Stimulated activated CD8-positive, alpha-beta memory T cell treated with anti-CD3 and anti-CD28 coated beads, Interleukin-12 subunit alpha, Interleukin-12 subunit beta, amount 100 ng/mL, for 4 hours (primary cell): ENCODE results near the gene NSMCE1.
"Not testable (repeated sequence)": the region's sequence is repeated elsewhere in the genome, so short reads cannot be mapped to it uniquely, and the experiment has no call there.

Experiments used
- DNase-seq: peaks from one replicate; pipeline ENCODE4 v3.0.0-alpha.2; 2020; ENCODE audit warnings: low read depth

NSMCE1 gene

GRCh38 chr16:27302126-27302525 is 33.6 kb upstream of the NSMCE1 start:
- no peak for DNase-seq

- DNase-seq = no peak
Measured at GRCh38 chr16:27301236-27301861, 32.8 kb upstream of the NSMCE1 start.

- DNase-seq = no peak
Measured at GRCh38 chr16:27298132-27298531, 29.6 kb upstream of the NSMCE1 start.

- no peak for DNase-seq
Measured at GRCh38 chr16:27293343-27293742, 24.8 kb upstream of the NSMCE1 start.

GRCh38 chr16:27291722-27292240 is 23.2 kb upstream of the NSMCE1 start:
- no peak for DNase-seq

GRCh38 chr16:27291106-27291505 is 22.5 kb upstream of the NSMCE1 start:
- no peak for DNase-seq

GRCh38 chr16:27290562-27290961 is 22.0 kb upstream of the NSMCE1 start:
- DNase-seq = no peak

- no peak for DNase-seq
Measured at GRCh38 chr16:27289669-27290068, 21.1 kb upstream of the NSMCE1 start.

GRCh38 chr16:27288313-27288712 is 19.7 kb upstream of the NSMCE1 start:
- DNase-seq = not testable (repeated sequence)

GRCh38 chr16:27287887-27288286 is 19.3 kb upstream of the NSMCE1 start:
- DNase-seq = no peak

- no peak for DNase-seq
Measured at GRCh38 chr16:27287051-27287811, 18.7 kb upstream of the NSMCE1 start.

- no peak for DNase-seq
Measured at GRCh38 chr16:27286451-27286850, 17.9 kb upstream of the NSMCE1 start.

GRCh38 chr16:27285676-27286196 is 17.2 kb upstream of the NSMCE1 start:
- DNase-seq = no peak

GRCh38 chr16:27284865-27285675 is 16.5 kb upstream of the NSMCE1 start:
- DNase-seq = no peak

- no peak for DNase-seq
Measured at GRCh38 chr16:27281243-27281642, 12.7 kb upstream of the NSMCE1 start.

- no peak for DNase-seq
Measured at GRCh38 chr16:27275394-27275793, 6.8 kb upstream of the NSMCE1 start.

- DNase-seq = not testable (repeated sequence)
Measured at GRCh38 chr16:27274424-27274874, 5.9 kb upstream of the NSMCE1 start.

GRCh38 chr16:27273670-27274423 is 5.3 kb upstream of the NSMCE1 start:
- no peak for DNase-seq

- DNase-seq = no peak
Measured at GRCh38 chr16:27273330-27273669, 4.7 kb upstream of the NSMCE1 start.

GRCh38 chr16:27272697-27273096 is 4.1 kb upstream of the NSMCE1 start:
- not testable (repeated sequence) for DNase-seq

GRCh38 chr16:27272076-27272475 is 3.5 kb upstream of the NSMCE1 start:
- no peak for DNase-seq

- DNase-seq = no peak
Measured at GRCh38 chr16:27270349-27270748, 1.8 kb upstream of the NSMCE1 start.
